GM19395 (cell line): ENCODE measurements around the gene GPR35.

Source experiments
- ATAC-seq: cut with Tn5 transposase; IDR thresholded peaks from one replicate; pipeline ENCODE4 v1.9.1; 2021; ENCODE audit warnings: mild to moderate bottlenecking, moderate library complexity; ENCODE audit not compliant: unreplicated experiment

GPR35 gene

GRCh38 chr2:240637116-240637900, 12.0 kb downstream of the GPR35 start:
- no peak for ATAC-seq

- ATAC-seq = no peak
Observed at GRCh38 chr2:240637901-240638345, 12.6 kb downstream of the GPR35 start.

GRCh38 chr2:240638512-240639160, 13.4 kb downstream of the GPR35 start:
- ATAC-seq = no peak

- no peak for ATAC-seq
Observed at GRCh38 chr2:240639566-240639965, 14.3 kb downstream of the GPR35 start.

- ATAC-seq = no peak
Observed at GRCh38 chr2:240640939-240641338, 15.7 kb downstream of the GPR35 start.

- no peak for ATAC-seq
Observed at GRCh38 chr2:240642061-240642805, 17.0 kb downstream of the GPR35 start.

GRCh38 chr2:240642806-240643092, 17.5 kb downstream of the GPR35 start:
- ATAC-seq = no peak

GRCh38 chr2:240643093-240643810, 18.0 kb downstream of the GPR35 start:
- no peak for ATAC-seq

GRCh38 chr2:240643811-240644150, 18.5 kb downstream of the GPR35 start:
- no peak for ATAC-seq

GRCh38 chr2:240644171-240644651, 18.9 kb downstream of the GPR35 start:
- no peak for ATAC-seq

GRCh38 chr2:240644859-240645301, 19.6 kb downstream of the GPR35 start:
- no peak for ATAC-seq

GRCh38 chr2:240645346-240645745, 20.1 kb downstream of the GPR35 start:
- ATAC-seq = no peak

- no peak for ATAC-seq
Observed at GRCh38 chr2:240645801-240646175, 20.5 kb downstream of the GPR35 start.

GRCh38 chr2:240646176-240646899, 21.1 kb downstream of the GPR35 start:
- ATAC-seq = no peak

GRCh38 chr2:240646900-240647502, 21.7 kb downstream of the GPR35 start:
- no peak for ATAC-seq

- ATAC-seq = no peak
Observed at GRCh38 chr2:240647503-240648154, 22.3 kb downstream of the GPR35 start.

GRCh38 chr2:240648155-240648649, 22.9 kb downstream of the GPR35 start:
- no peak for ATAC-seq

GRCh38 chr2:240648650-240649275, 23.5 kb downstream of the GPR35 start:
- ATAC-seq = no peak

- ATAC-seq = no peak
Observed at GRCh38 chr2:240649331-240649730, 24.1 kb downstream of the GPR35 start.
